Measurements from ENCODE around the gene CNKSR2.

DNA sequence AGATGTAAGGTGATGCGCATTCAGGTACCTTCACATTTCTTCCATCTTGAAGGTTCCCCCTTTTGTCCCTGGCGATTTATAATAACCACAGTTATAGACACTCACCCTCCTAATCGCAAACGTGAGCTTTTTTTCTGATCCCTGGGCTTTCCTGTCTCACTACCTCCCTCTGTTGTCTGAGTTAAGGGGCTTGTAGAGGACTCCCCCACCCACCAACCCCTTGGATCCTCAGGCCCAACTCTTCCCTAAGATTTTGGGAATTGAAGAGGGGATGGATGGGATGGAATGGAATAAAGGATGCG, 1.4 kb downstream of the CNKSR2 start:
- TF ChIP-seq, protein P1, sequence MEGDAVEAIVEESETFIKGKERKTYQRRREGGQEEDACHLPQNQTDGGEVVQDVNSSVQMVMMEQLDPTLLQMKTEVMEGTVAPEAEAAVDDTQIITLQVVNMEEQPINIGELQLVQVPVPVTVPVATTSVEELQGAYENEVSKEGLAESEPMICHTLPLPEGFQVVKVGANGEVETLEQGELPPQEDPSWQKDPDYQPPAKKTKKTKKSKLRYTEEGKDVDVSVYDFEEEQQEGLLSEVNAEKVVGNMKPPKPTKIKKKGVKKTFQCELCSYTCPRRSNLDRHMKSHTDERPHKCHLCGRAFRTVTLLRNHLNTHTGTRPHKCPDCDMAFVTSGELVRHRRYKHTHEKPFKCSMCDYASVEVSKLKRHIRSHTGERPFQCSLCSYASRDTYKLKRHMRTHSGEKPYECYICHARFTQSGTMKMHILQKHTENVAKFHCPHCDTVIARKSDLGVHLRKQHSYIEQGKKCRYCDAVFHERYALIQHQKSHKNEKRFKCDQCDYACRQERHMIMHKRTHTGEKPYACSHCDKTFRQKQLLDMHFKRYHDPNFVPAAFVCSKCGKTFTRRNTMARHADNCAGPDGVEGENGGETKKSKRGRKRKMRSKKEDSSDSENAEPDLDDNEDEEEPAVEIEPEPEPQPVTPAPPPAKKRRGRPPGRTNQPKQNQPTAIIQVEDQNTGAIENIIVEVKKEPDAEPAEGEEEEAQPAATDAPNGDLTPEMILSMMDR (IDR thresholded peaks at IDR 0.05) = no peak
- TF ChIP-seq EP300 (IDR thresholded peaks at IDR 0.05) = no peak

Data from ovary (tissue), 3 donors.